HG02884 (cell line): Measurements from ENCODE around the gene PNPLA7.
"Not testable (repeated sequence)": the region's sequence is repeated elsewhere in the genome, so short reads cannot be mapped to it uniquely, and the experiment has no call there.

Experiments used
- ATAC-seq: cut with Tn5 transposase; IDR thresholded peaks from one replicate; pipeline ENCODE4 v1.9.1; 2021; ENCODE audit warnings: mild to moderate bottlenecking, moderate library complexity; ENCODE audit not compliant: unreplicated experiment

PNPLA7 gene

GRCh38 chr9:137575716-137576411, 25.7 kb upstream of the PNPLA7 start:
- ATAC-seq, result no peak

GRCh38 chr9:137575364-137575715, 25.1 kb upstream of the PNPLA7 start:
- ATAC-seq, result no peak

- no peak for ATAC-seq
Measured at GRCh38 chr9:137574192-137574591, 24.0 kb upstream of the PNPLA7 start.

DNA sequence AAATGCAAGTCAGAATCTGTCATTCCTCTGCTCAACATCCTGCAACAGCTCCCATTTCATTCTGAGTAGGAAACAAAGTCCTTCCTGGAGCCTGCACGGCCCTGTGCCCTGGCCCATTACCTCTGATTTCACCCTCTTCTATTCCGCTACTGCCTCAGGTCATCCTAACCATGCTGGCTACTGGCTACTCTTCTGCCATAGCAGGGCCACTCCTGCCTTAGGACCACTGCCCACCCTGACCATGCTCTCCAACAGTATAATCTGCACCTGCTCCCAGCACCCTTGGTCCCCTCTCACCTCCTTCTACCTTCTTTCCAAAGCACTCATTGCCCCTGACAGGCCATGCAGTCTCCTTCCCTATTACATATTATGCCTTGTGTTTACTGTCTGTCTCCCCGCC, 20.4 kb upstream of the PNPLA7 start:
- no peak for ATAC-seq

GRCh38 chr9:137569609-137570203, 19.5 kb upstream of the PNPLA7 start:
- no peak for ATAC-seq

DNA sequence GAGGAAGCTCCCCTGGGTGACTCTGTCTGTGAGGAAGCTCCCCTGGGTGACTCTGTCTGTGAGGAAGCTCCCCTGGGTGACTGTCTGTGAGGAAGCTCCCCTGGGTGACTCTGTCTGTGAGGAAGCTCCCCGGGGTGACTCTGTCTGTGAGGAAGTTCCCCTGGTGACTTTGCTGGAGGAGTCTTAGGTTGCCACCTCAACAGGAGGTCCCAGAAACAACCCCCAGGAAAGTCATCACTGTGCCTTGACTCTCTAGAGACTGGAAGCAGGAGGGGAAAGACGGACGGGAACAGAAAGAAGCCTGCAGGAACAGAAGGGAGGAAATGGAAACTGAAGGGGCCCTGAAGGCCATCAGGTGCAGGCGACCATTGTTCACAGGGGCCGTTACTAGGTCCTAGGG, 18.2 kb upstream of the PNPLA7 start:
- ATAC-seq, result not testable (repeated sequence)

GRCh38 chr9:137564817-137565411, 14.7 kb upstream of the PNPLA7 start:
- no peak for ATAC-seq

- ATAC-seq, result no peak
Measured at GRCh38 chr9:137564134-137564533, 13.9 kb upstream of the PNPLA7 start.

DNA sequence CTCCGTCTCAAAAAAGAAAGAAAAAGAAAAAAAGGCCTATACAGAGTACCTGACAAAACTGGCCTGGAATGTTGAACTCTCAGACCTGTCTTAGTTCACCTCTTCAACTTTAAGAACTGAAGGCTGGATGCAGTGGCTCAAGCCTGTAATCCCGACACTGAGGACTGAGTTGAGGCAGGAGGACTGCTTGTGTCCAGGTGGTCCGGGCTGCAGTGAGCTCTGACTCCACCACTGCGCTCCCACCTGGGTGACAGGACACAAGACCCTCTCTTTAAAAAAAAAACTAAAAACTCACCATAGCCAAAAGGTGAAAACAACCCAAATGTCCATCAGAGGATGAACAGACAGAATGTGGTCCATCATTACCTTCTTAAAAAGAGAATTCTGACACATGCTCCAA, 7.9 kb upstream of the PNPLA7 start:
- ATAC-seq, result no peak

GRCh38 chr9:137556069-137556838, 6.1 kb upstream of the PNPLA7 start:
- ATAC-seq, result no peak

DNA sequence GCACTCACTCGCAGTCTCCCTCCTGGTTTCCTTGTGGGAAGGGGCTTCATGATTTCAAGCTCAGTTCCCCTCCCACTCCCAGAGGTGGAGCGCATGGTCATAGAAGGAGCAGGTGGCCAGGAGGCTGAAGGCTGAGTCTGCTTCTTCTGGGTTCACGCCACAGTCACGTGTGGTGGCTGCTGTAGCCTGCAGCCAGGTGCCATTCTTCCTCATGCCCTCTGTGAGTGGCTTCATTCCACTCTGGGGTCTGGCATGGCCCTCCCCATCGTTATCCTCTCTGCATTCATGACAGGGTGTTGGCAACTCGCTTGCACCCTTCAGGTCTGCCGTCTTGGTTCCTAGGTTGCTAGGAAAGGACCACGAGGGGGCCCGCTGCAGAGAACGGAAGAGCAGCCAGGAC, 5.0 kb upstream of the PNPLA7 start:
- ATAC-seq, result no peak

- no peak for ATAC-seq
Measured at GRCh38 chr9:137554349-137554748, 4.1 kb upstream of the PNPLA7 start.

GRCh38 chr9:137553654-137554053, 3.5 kb upstream of the PNPLA7 start:
- not testable (repeated sequence) for ATAC-seq

- ATAC-seq, result no peak
Measured at GRCh38 chr9:137552022-137552768, 2.0 kb upstream of the PNPLA7 start.

DNA sequence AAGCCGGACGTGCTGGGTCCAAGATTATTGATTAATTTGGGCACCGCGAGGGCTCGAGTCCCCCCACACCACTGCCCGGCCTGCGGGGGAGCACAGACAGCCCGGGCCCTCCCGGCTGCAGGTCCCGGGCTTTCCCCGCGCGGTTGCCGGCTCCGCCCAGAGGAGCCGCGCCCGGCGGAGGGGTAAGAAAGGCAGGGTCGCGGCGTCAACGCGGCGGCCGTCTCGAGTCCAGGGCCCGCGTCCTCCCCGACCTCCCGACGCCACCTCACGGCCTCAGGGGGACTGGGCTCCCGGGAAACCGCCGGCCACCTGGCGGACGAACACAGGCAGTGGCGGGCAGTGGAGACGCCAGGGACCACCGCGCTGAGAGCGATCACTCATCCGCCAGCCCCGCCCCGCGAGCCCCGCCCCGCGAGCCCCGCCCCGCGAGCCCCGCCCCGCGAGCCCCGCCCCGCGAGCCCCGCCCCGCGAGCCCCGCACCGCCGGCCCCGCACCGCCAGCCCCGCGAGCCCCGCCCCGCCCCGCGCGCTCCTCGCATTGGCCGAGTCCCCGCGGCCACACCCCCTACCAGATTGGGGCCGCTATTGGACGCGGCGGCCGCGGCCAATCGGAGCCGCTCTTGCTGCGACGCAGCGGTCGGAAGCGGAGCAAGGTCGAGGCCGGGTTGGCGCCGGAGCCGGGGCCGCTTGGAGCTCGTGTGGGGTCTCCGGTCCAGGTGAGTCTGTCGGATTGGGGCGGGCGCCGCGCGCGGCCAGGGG, 1.2 kb upstream of the PNPLA7 start, which contains the start of gene MRPL41:
TSS of gene MRPL41 (plus strand) at position 616 of the 758 bp plus-strand sequence. CDS start 203 bp downstream, outside the sequence.
- peak; percentile 70 for ATAC-seq

DNA sequence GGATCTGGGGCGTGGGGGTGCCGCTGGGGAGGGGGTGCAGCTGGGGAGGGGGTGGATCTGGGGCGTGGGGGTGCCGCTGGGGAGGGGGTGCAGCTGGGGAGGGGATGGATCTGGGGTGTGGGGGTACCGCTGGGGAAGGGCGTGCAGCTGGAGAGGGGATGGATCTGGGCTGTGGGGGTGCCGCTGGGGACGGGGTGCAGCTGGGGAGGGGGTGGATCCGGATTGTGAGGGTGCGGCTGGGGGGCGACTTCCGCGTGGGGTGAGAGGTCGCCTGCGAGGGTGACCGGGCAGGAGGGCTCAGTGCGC, 709 bp upstream of the PNPLA7 start:
- not testable (repeated sequence) for ATAC-seq

GRCh38 chr9:137547687-137548543, 2.3 kb downstream of the PNPLA7 start:
- ATAC-seq, result no peak

- ATAC-seq, result no peak
Measured at GRCh38 chr9:137545123-137545522, 5.1 kb downstream of the PNPLA7 start.

DNA sequence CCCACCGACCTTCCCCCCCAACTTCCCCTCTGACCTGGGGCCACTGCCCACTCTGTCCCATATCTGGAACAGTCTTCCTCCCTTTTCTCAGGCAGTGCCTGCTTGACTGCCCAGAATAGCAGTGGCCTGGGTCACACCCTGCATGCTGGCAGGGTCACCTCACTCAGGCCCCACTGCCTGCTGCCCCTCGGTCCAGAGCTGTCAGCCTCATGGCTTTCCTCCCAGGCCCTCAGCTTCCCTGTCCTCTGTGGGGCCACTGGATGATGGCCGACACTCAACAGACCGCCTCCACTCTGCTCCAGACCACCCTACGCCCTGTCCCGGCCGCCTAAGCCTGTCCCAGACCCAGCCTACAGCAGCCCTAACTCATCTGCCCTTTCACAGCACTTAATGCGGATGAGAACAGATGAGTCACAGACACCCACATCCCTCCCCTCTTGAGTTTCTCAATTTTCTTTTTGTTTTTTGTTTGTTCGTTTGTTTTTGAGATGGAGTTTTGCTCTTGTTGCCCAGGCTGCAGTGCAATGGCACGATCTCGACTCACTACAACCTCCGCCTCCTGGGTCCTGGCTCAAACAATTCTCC, 5.9 kb downstream of the PNPLA7 start:
- no peak for ATAC-seq
